HG03175 (cell line): ENCODE data around the gene UBASH3A.

Experiments
- ATAC-seq: cut with Tn5 transposase; IDR thresholded peaks from one replicate; pipeline ENCODE4 v1.9.1; 2021; ENCODE audit warnings: mild to moderate bottlenecking, moderate library complexity; ENCODE audit not compliant: unreplicated experiment

The UBASH3A gene

GRCh38 chr21:42480736-42481135 is 77.0 kb downstream of the UBASH3A start:
- ATAC-seq, result no peak

GRCh38 chr21:42481169-42481568 is 77.5 kb downstream of the UBASH3A start:
- ATAC-seq, result no peak

GRCh38 chr21:42484966-42485365 is 81.3 kb downstream of the UBASH3A start:
- no peak for ATAC-seq

GRCh38 chr21:42486072-42486471 is 82.4 kb downstream of the UBASH3A start:
- no peak for ATAC-seq

GRCh38 chr21:42486531-42486930 is 82.8 kb downstream of the UBASH3A start:
- ATAC-seq, result no peak

GRCh38 chr21:42489006-42489563 is 85.4 kb downstream of the UBASH3A start:
- no peak for ATAC-seq

GRCh38 chr21:42489991-42490390 is 86.3 kb downstream of the UBASH3A start:
- no peak for ATAC-seq

GRCh38 chr21:42490720-42491119 is 87.0 kb downstream of the UBASH3A start:
- no peak for ATAC-seq

- no peak for ATAC-seq
These were observed 87.6 kb downstream of the UBASH3A start for GRCh38 chr21:42491328-42491727.

- no peak for ATAC-seq
These were observed 88.5 kb downstream of the UBASH3A start for GRCh38 chr21:42492201-42492600.

GRCh38 chr21:42493109-42494060 is 89.7 kb downstream of the UBASH3A start:
- ATAC-seq, result no peak

GRCh38 chr21:42495027-42495426 is 91.3 kb downstream of the UBASH3A start:
- ATAC-seq, result no peak

GRCh38 chr21:42495765-42496119 is 92.0 kb downstream of the UBASH3A start:
- no peak for ATAC-seq

- ATAC-seq, result peak; percentile 98
These were observed 92.6 kb downstream of the UBASH3A start, which contains the start of gene RSPH1 for GRCh38 chr21:42496120-42496838. Gene RSPH1 (minus strand): TSS chr21:42496224. CDS start chr21:42496186, 38 bp downstream.

- ATAC-seq, result no peak
These were observed 93.1 kb downstream of the UBASH3A start for GRCh38 chr21:42496839-42497202.
